Urothelium cell line (cell line): Measurements from ENCODE around the gene ZNF488.

Experiments
- DNase-seq: peaks from one replicate; pipeline ENCODE4 v3.0.0; 2011; ENCODE audit warnings: low spot score, mixed read lengths
- FAIRE-seq: peaks from 2 replicates; lab custom pipeline; 2011; peaks lifted over from hg19 to GRCh38; lab: Jason Lieb, UNC

ZNF488 gene

GRCh38 chr10:47350671-47351640 lies 33.1 kb downstream of the ZNF488 start:
- DNase-seq: no peak
- no peak for FAIRE-seq

- FAIRE-seq: no peak
- DNase-seq: no peak
Observed at GRCh38 chr10:47349941-47350371, 34.1 kb downstream of the ZNF488 start.

GRCh38 chr10:47349516-47349915 lies 34.6 kb downstream of the ZNF488 start:
- FAIRE-seq (no peak), DNase-seq (no peak)

DNA sequence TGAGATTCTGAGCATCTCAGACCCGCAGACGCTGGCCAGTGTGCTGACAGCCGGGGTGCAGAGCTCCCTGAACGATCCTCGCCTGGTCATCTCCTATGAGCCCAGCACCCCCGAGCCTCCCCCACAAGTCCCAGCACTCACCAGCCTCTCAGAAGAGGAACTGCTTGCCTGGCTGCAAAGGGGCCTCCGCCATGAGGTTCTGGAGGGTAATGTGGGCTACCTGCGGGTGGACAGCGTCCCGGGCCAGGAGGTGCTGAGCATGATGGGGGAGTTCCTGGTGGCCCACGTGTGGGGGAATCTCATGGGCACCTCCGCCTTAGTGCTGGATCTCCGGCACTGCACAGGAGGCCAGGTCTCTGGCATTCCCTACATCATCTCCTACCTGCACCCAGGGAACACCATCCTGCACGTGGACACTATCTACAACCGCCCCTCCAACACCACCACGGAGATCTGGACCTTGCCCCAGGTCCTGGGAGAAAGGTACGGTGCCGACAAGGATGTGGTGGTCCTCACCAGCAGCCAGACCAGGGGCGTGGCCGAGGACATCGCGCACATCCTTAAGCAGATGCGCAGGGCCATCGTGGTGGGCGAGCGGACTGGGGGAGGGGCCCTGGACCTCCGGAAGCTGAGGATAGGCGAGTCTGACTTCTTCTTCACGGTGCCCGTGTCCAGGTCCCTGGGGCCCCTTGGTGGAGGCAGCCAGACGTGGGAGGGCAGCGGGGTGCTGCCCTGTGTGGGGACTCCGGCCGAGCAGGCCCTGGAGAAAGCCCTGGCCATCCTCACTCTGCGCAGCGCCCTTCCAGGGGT lies 35.2 kb downstream of the ZNF488 start:
- no peak for FAIRE-seq
- no peak for DNase-seq

- no peak for DNase-seq
Observed at GRCh38 chr10:47348138-47348651, 35.9 kb downstream of the ZNF488 start, which contains the start of gene RBP3. Gene RBP3 (plus strand): TSS chr10:47348363. CDS start chr10:47348485, 122 bp downstream.

GRCh38 chr10:47347303-47347675 lies 36.8 kb downstream of the ZNF488 start:
- FAIRE-seq: no peak
- no peak for DNase-seq

More at GRCh38 chr10:47348138-47348651, 35.9 kb downstream of the ZNF488 start, which contains the start of gene RBP3:
- FAIRE-seq: no peak

DNA sequence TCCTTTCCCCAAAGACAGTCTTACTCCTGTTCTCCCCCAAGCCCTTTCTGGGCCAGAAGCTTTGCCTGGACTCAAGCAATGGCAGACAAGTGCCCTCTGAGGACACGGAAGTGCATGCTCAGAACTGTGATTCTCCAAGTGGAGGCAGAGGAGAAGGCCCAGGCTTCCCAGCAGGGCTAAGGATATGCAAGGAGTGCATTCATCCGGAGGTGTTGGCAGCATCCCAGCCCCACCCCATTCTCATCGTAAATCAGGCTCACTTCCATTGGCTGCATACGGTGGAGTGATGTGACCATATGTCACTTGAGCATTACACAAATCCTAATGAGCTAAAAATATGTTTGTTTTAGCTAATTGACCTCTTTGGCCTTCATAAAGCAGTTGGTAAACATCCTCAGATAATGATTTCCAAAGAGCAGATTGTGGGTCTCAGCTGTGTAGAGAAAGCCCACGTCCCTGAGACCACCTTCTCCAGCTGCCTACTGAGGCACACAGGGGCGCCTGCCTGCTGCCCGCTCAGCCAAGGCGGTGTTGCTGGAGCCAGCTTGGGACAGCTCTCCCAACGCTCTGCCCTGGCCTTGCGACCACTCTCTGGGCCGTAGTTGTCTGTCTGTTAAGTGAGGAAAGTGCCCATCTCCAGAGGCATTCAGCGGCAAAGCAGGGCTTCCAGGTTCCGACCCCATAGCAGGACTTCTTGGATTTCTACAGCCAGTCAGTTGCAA lies 37.4 kb downstream of the ZNF488 start:
- no peak for FAIRE-seq
- DNase-seq: no peak

DNA sequence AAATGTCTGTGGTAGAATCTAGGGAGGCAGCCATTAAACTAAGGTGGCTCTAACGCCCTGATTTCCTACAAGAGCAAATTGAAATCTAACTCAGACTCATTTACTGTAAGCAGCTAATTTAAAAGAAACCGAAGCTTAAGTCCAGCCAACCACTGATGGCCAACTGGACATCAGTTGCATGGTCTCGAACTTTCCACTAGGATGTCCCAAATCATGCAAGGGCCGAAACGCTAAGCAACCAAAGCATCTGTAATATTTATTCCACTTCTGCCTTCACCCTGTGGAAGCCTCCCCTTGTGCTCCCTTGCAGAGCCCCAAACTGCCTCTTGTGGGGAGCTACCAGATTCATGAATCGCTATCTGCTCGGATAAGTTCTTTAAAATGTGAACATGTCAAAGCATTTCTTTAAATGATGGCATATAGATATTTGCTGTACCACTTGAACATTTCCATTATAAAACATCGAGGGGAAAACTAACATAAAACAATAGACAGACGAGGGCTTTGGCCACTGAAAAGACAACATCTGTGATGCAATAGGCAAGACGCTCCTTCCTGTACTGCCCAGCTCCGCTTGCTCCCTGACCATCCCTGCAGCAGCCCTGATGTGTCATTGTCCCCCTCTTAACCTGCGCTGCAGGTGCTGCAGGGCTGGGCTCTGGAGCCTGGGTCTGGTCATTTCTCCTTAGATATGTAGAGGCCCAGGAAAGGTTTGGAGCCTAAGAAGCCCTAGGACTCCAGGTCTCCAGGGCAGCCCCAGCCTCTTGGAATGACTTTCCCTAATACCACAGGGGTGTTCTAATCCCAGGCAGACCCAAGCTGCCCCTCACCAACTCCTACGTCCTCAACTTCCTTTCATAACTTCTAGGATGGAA lies 38.9 kb downstream of the ZNF488 start:
- no peak for DNase-seq
- FAIRE-seq: no peak

DNA sequence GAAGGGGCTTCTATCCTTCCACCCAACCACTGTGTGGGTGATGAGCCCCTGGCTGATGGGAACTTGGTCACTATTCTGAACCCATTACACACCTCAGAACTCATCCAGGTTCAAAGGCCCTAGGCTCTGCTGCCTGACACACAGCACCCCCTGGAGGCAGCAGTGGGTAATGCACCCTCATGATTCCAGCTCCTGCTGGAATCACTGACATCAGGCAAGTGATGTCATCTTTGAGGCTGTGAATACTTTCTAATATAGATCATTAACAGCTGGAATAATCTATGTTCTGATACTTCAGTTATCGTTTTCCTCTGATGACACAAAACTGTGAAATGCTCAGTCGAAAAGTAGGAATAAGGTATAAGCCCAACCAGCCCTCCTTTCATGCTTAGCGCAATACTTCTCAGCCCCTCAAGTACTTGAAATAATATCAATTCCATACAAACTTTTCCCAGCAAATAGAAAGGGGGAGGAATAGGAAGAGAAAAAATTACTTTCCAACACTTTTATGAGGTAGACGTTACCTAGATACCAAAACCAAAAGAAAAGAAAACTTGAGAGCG lies 43.4 kb downstream of the ZNF488 start:
- FAIRE-seq (no peak), DNase-seq (peak; percentile 89)

- no peak for FAIRE-seq
- no peak for DNase-seq
Observed at GRCh38 chr10:47339759-47340607, 44.1 kb downstream of the ZNF488 start.

GRCh38 chr10:47339186-47339735 lies 44.8 kb downstream of the ZNF488 start:
- DNase-seq (no peak), FAIRE-seq (no peak)

- FAIRE-seq: no peak
- DNase-seq: no peak
Observed at GRCh38 chr10:47337310-47337709, 46.8 kb downstream of the ZNF488 start.

DNA sequence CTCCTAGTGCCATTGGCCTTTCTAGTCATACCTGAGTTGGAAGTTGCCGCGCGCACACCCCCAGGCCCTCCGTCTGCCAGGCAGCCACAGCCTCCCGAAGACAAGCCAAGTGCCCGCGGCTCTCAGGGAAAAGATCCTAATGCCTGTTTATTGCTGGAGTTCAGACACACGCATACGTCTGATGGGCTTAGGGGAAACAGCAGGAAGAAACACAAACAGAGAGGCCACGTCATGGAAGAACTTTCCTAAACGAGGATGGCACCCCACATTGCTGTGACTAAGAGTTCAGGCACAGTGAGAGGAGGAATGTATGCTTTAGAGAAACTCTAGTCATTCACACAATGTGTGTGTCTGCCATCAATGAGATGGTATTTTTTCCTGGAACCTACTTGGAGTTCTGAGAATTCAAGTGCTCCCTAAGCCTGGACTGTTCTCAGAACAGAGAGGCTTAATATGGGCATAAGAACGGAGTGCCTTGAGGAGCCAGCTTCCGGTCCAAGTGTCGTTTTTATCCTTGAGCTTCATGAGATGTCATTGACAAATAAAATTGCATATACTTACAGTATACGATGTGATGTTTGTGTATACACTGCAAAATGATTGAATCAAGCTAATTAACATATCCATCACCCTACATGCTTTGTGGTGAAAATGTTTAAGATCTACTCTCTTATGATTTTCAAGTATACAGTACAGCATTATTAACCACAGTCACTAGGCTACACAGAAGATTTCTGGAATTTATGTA lies 47.5 kb downstream of the ZNF488 start:
- FAIRE-seq (no peak), DNase-seq (no peak)

DNA sequence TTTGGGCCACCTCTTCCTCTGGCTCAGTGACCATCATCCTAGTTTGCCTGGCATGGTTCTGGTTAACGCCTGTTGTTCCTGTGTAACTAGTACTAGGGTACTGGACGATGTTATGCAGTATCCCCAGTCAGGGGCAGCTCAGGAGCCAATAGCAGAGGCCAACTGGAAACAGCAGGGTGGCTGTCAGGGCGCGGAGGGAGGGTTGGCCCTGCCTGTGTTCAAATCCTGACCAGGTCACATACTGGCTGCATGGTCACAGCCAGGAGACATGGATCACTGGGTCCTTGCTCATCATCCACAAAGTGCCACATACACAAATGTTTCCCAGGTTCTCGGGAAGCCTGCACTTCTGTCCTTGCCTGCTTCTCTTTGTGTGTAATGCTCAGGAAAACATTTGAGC lies 48.2 kb downstream of the ZNF488 start:
- FAIRE-seq: no peak
- no peak for DNase-seq

- DNase-seq: no peak
- no peak for FAIRE-seq
Observed at GRCh38 chr10:47334466-47335295, 49.4 kb downstream of the ZNF488 start.

GRCh38 chr10:47333532-47333931 lies 50.6 kb downstream of the ZNF488 start:
- DNase-seq (no peak), FAIRE-seq (no peak)

- no peak for FAIRE-seq
- no peak for DNase-seq
Observed at GRCh38 chr10:47332946-47333345, 51.1 kb downstream of the ZNF488 start.
